ENCODE results near the gene CNOT1.

GRCh38 chr16:58638148-58639036 is 8.8 kb upstream of the CNOT1 start:
- TF ChIP-seq POLR2A (IDR thresholded peaks at IDR 0.05): no peak
- no peak for TF ChIP-seq POLR2AphosphoS5 (IDR thresholded peaks at IDR 0.05)
- peak in 2 of 4 experiments; percentile 21 to 32 for TF ChIP-seq CTCF (IDR thresholded peaks at IDR 0.05)

All from prostate gland (tissue), 2 donors.